Astrocyte of the cerebellum (primary cell): Measurements from ENCODE around the gene RPUSD3.
"Not testable (repeated sequence)": the region's sequence is repeated elsewhere in the genome, so short reads cannot be mapped to it uniquely, and the experiment has no call there.

Experiments
- DNase-seq: peaks from one replicate; pipeline ENCODE4 v3.0.0-alpha.2; 2011; ENCODE audit warnings: low read depth
- H3K4me3 ChIP-seq: 2 replicates; pipeline ENCODE4 v1.5.1; 2011; ENCODE audit warnings: mild to moderate bottlenecking, low read depth, low read length, moderate library complexity
- in situ Hi-C: cut with HindIII; loops from 2 replicates; pipeline ENCODE4 v1.10.0; 2017; ENCODE audit warnings: low sequenced_read_pairs
- TF ChIP-seq, protein P1 (sequence below): IDR thresholded peaks from 2 replicates; pipeline ENCODE4 v1.5.1; 2012; ENCODE audit warnings: low read length, low read depth, moderate library complexity, mild to moderate bottlenecking; ENCODE audit errors: missing control alignments

Gene RPUSD3

DNA sequence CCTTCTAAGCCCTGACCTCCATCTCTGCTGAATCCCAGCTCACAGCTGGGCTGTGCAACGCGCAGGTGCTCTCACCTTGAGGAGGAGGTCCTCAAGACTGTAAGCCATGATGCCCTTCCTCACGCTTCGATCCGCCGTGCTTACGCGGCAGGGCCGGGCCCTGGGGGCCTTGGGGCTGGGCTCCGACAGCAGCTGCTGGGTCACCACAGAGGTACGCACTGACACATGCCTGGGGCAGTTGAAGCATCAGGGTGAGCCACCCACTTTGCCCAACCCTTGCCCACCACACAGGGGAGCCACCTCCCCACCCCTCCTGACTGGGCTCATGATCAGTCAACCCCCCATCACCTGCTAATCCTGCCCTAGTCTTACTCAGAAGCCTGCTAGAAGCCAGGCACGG is 33.2 kb upstream of the RPUSD3 start:
- in situ Hi-C loops, result no loop called here
- no peak overlapping the region for H3K4me3 ChIP-seq
- no peak for DNase-seq
- TF ChIP-seq, protein P1, sequence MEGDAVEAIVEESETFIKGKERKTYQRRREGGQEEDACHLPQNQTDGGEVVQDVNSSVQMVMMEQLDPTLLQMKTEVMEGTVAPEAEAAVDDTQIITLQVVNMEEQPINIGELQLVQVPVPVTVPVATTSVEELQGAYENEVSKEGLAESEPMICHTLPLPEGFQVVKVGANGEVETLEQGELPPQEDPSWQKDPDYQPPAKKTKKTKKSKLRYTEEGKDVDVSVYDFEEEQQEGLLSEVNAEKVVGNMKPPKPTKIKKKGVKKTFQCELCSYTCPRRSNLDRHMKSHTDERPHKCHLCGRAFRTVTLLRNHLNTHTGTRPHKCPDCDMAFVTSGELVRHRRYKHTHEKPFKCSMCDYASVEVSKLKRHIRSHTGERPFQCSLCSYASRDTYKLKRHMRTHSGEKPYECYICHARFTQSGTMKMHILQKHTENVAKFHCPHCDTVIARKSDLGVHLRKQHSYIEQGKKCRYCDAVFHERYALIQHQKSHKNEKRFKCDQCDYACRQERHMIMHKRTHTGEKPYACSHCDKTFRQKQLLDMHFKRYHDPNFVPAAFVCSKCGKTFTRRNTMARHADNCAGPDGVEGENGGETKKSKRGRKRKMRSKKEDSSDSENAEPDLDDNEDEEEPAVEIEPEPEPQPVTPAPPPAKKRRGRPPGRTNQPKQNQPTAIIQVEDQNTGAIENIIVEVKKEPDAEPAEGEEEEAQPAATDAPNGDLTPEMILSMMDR, result no peak

DNA sequence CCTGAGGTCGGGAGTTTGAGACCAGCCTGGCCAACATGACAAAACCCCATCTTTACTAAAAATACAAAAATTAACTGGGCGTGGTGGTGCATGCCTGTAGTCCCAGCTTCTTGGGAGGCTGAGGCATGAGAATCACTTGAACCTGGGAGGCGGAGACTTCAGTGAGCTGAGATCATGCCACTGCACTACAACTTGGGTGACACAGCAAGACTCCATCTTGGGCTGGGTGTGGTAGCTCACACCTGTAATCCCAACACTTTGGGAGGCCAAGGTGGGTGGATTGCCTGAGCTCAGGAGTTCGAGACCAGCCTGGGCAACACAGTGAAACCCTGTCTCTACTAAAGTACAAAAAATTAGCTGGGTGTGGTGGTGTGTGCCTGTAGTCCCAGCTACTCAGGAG is 32.4 kb upstream of the RPUSD3 start:
- DNase-seq, in situ Hi-C loops, H3K4me3 ChIP-seq: not testable (repeated sequence)

DNA sequence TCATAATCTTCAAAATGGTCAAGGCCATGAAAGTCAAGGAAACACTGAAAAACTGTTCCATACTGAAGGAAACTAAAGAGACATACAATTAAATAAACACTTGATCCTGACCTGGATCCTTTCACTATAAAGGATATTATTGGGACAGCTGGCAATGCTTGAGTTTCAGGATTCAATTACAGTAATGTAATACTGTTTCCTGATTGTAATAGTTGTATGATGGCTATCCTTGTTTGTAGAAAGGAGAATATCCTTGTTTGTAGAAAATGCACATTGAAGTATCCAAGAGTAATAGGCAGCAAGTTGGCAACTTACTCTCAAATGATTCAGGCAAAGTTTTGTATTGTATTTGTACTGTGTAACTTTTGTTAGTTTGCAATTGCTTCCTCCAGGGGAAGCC is 31.6 kb upstream of the RPUSD3 start:
- TF ChIP-seq, protein P1, result no peak
- no peak for DNase-seq
- H3K4me3 ChIP-seq, result no peak overlapping the region
- in situ Hi-C loops, result no loop called here

DNA sequence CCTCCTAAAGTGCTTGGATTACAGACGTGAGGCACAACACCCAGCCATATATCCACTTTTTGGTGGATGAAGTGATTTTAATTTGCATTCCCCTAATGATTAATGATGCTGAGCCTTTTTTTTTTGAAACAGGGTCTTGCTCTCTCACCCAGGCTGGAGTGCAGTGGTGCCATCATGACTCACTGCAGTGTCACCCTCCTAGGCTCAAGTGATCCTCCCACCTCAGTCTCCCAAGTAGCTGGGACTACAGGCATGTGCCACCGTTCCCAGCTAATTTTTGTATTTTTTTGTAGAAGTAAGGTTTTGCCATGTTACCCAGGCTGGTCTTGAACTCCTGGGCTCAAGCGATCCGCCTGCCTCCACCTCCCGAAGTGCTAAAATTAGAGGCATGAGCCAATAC is 28.3 kb upstream of the RPUSD3 start:
- in situ Hi-C loops, DNase-seq, H3K4me3 ChIP-seq: not testable (repeated sequence)

DNA sequence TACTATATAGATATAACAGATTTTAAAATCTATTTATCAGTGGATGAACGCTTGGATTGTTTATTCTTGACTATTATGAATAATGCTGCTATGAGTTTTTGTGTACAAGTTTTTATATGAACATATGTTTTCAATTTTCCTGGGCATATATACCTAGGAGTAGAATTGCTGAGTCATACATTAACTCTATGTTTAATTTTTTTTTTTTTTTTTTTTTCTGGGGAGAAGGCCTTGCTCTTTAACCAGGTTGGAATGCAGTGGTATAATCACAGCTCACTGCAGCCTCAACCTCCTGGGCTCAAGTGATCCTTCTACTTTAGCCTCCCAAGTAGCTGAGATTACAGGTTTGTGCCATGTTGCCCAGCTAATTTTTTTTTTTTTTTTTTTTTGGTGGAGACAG is 27.2 kb upstream of the RPUSD3 start:
- in situ Hi-C loops, result no loop called here
- no peak for DNase-seq
- TF ChIP-seq, protein P1, result no peak

DNA sequence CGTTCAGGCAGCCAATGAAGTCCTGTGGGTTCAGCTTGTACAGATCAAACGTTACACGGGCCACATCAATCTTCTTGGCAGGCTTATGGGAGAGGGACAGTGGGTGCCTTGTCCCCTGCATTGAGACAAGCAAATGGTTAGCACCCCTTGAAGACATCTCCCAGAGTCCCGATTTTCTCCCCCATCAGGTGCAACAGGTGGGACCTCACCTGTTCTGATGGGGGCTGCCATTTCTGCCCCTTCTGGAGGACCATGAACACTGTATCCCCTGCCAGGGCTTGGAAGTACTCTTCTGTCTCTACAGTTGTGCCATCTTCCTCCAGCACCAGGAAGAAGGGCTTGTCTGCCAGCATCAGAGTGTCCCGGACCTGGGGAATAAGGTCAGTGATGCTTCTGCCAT is 26.1 kb upstream of the RPUSD3 start:
- DNase-seq, result no peak
- in situ Hi-C loops, result no loop called here
- TF ChIP-seq, protein P1, result no peak
- H3K4me3 ChIP-seq, result no peak overlapping the region

More for the DNA sequence above, 27.2 kb upstream of the RPUSD3 start:
- H3K4me3 ChIP-seq, result no peak overlapping the region

DNA sequence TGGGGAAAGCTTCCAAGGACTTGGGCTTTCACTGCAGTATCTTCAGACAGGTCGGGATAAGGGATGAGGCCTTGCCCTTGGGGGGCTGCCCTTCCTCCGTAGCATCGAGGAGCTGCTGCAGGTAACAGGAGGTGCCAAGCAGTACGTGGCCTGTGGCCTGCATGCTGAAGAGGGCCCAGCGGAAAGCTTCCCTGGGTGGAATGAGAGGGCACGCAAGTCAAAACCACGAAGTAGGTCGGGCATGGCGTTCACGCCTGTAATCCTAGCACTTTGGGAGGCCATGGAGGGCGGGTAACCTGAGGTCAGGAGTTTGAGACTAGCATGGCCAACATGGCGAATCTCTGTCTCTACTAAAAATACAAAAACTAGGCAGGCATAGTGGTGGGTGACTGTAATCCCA is 23.3 kb upstream of the RPUSD3 start:
- TF ChIP-seq, protein P1, result no peak
- in situ Hi-C loops, result no loop called here
- H3K4me3 ChIP-seq, result no peak overlapping the region
- no peak for DNase-seq

DNA sequence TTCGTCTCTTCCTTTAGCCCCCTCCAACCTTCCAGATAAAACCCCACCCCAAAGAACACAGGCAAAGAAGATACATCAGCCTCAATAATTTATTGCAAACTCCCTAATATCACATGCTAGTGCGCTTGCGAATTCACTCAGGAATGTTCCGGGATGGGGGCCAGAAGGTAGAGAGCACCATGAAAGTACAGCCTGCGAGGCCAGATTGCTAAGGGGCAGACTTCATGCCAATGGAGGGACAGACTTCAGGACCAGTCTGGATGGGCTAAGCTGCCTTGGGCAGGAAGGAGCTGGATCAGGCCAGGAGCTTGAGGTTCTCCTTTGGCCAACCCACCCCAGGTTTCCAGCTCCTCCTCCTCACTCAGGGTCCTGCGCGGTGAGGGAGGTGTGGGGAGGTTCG is 22.8 kb upstream of the RPUSD3 start:
- in situ Hi-C loops, result no loop called here
- DNase-seq, result no peak
- TF ChIP-seq, protein P1, result no peak

DNA sequence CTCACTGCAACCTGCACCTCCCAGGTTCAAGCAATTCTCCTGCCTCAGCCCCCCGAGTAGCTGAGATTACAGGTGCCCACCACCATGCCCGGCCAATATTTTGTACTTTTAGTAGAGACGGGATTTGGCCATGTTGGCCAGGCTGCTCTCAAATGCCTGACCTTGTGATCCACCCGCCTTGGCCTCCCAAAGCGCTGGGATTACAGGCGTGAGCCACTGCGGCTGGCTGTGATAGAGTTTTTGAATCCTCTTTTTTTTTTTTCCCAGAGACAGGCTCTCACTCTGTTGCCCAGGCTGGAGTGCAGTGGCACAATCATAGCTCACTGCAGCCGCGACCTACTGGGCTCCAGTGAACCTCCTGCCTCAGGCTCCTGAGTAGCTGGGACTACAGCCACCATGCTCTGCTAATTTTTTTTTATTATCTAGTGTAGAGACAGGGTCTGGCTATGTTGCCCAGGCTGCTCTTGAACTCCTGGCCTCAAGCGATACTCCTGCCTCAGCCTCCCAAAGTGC is 21.4 kb upstream of the RPUSD3 start:
- DNase-seq, H3K4me3 ChIP-seq, in situ Hi-C loops: not testable (repeated sequence)

More for the DNA sequence above, 22.8 kb upstream of the RPUSD3 start:
- no peak overlapping the region for H3K4me3 ChIP-seq
